CD1c-positive myeloid dendritic cell (primary cell): ENCODE data around the gene SH2B3.
"Not testable (repeated sequence)": the region's sequence is repeated elsewhere in the genome, so short reads cannot be mapped to it uniquely, and the experiment has no call there.

Source experiments
- DNase-seq: peaks from one replicate; pipeline ENCODE4 v3.0.0-alpha.2; 2016; ENCODE audit errors: extremely low spot score

SH2B3 gene

GRCh38 chr12:111405859-111406473 is at the start of gene SH2B3:
Gene SH2B3, plus strand, starts transcription at chr12:111405923. Its CDS starts 12,223 bp downstream, at chr12:111418146.
- DNase-seq, result no peak

GRCh38 chr12:111359231-111359913 is 46.4 kb upstream of the SH2B3 start:
- DNase-seq, result peak; percentile 43

- DNase-seq, result no peak
Observed at GRCh38 chr12:111359914-111360276, 45.8 kb upstream of the SH2B3 start.

GRCh38 chr12:111360325-111360930 is 45.3 kb upstream of the SH2B3 start:
- no peak for DNase-seq

- no peak for DNase-seq
Observed at GRCh38 chr12:111361073-111361716, 44.5 kb upstream of the SH2B3 start.

GRCh38 chr12:111361717-111362576 is 43.8 kb upstream of the SH2B3 start:
- DNase-seq, result no peak

- DNase-seq, result no peak
Observed at GRCh38 chr12:111362687-111363475, 42.8 kb upstream of the SH2B3 start.

GRCh38 chr12:111363578-111363977 is 42.1 kb upstream of the SH2B3 start:
- no peak for DNase-seq

GRCh38 chr12:111366075-111366474 is 39.6 kb upstream of the SH2B3 start:
- DNase-seq, result no peak

- DNase-seq, result no peak
Observed at GRCh38 chr12:111366583-111366982, 39.1 kb upstream of the SH2B3 start.

- DNase-seq, result peak; percentile 43
Observed at GRCh38 chr12:111367661-111368221, 38.0 kb upstream of the SH2B3 start.

GRCh38 chr12:111368291-111368787 is 37.4 kb upstream of the SH2B3 start:
- peak; percentile 47 for DNase-seq

- DNase-seq, result peak; percentile 93
Observed at GRCh38 chr12:111368788-111369495, 36.8 kb upstream of the SH2B3 start, which contains the start of gene PHETA1. Gene PHETA1, minus strand, starts transcription at chr12:111369095. Its CDS starts 5,668 bp downstream, at chr12:111363427.

- DNase-seq, result peak; percentile 78
Observed at GRCh38 chr12:111369496-111370220, 36.1 kb upstream of the SH2B3 start.

GRCh38 chr12:111373231-111373630 is 32.5 kb upstream of the SH2B3 start:
- not testable (repeated sequence) for DNase-seq

- no peak for DNase-seq
Observed at GRCh38 chr12:111377440-111377839, 28.3 kb upstream of the SH2B3 start.

- no peak for DNase-seq
Observed at GRCh38 chr12:111379942-111380554, 25.7 kb upstream of the SH2B3 start.

GRCh38 chr12:111384596-111384995 is 21.1 kb upstream of the SH2B3 start:
- DNase-seq, result no peak
